K562 (cell line): ENCODE measurements around the gene RPS6KA2.

ENCODE experiments used
- CBFB ChIP-seq: sonication (generic); formaldehyde crosslinking; IDR thresholded peaks from 2 replicates; pipeline ENCODE4 v1.4.0; 2020; ENCODE audit warnings: mild to moderate bottlenecking, missing genetic modification reagents
- HDAC6 ChIP-seq: IDR thresholded peaks from 2 replicates; pipeline ENCODE4 v1.6.1; 2012; ENCODE audit warnings: low read depth, mild to moderate bottlenecking, control low read depth, inconsistent platforms, low read length, moderate library complexity
- SIN3B ChIP-seq: fragments of 450-650 bp; IDR thresholded peaks from 2 replicates; pipeline ENCODE4 v1.6.1; 2017; ENCODE audit warnings: low read depth, mild to moderate bottlenecking, moderate library complexity
- STAT5A ChIP-seq: IDR thresholded peaks from 2 replicates; pipeline ENCODE4 v1.6.1; 2012; ENCODE audit warnings: low read length, inconsistent platforms, borderline replicate concordance
- ZBTB26 ChIP-seq: fragments of 450-650 bp; formaldehyde crosslinking; IDR thresholded peaks from 2 replicates; pipeline ENCODE4 v1.4.0; 2022; ENCODE audit warnings: missing genetic modification characterization
- ZNF431 ChIP-seq: sonication (generic); formaldehyde crosslinking; IDR thresholded peaks from 2 replicates; pipeline ENCODE4 v1.8.0; 2022; ENCODE audit warnings: mild to moderate bottlenecking, missing genetic modification reagents

- no peak for TF ChIP-seq ZBTB26 (CRISPR knock-in tag)
- TF ChIP-seq ZNF431 (CRISPR knock-in tag) = no peak
- TF ChIP-seq STAT5A = no peak
- TF ChIP-seq CBFB (CRISPR knock-in tag) = no peak
- no peak for TF ChIP-seq SIN3B
- TF ChIP-seq HDAC6 = no peak
These were observed 21.3 kb downstream of the RPS6KA2 start for GRCh38 chr6:166605752-166606151.
